ENCODE data around the gene TNIP2.
"Not testable (repeated sequence)": the region's sequence is repeated elsewhere in the genome, so short reads cannot be mapped to it uniquely, and the experiment has no call there.

TNIP2 gene

GRCh38 chr4:2781911-2782310, 25.8 kb upstream of the TNIP2 start:
- no peak for DNase-seq
- in situ Hi-C loops (cut with MboI; ENCODE audit: low pct_unique_long_range_greater_than_20kb, low sequenced_read_pairs) = no loop called here

- DNase-seq; in situ Hi-C loops (cut with MboI; ENCODE audit: low pct_unique_long_range_greater_than_20kb, low sequenced_read_pairs): not testable (repeated sequence)
These were observed 24.5 kb upstream of the TNIP2 start for GRCh38 chr4:2780643-2781042.

DNA sequence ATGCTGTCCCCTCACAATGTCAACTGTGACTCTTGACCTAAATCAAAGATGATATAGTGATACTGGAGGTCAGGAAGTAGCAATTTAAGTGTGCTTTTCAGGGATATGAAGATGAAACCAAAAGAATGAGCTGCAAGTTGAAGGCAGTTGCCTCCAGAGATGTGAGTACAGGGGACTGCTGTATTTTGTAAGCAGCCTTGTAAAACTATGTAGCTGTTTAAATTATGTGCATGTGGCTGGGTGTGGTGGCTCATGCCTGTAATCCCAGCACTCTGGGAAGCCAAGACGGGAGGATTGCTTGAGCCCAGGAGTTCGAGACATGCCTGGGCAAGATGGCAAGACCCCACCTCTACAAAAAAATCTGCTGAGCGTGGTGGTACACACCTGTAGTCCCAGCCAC, 15.1 kb upstream of the TNIP2 start:
- in situ Hi-C loops (cut with MboI; ENCODE audit: low pct_unique_long_range_greater_than_20kb, low sequenced_read_pairs) = no loop called here
- DNase-seq = no peak

- in situ Hi-C loops (cut with MboI; ENCODE audit: low pct_unique_long_range_greater_than_20kb, low sequenced_read_pairs) = no loop called here
- no peak for DNase-seq
These were observed 12.8 kb upstream of the TNIP2 start for GRCh38 chr4:2768921-2769336.

DNA sequence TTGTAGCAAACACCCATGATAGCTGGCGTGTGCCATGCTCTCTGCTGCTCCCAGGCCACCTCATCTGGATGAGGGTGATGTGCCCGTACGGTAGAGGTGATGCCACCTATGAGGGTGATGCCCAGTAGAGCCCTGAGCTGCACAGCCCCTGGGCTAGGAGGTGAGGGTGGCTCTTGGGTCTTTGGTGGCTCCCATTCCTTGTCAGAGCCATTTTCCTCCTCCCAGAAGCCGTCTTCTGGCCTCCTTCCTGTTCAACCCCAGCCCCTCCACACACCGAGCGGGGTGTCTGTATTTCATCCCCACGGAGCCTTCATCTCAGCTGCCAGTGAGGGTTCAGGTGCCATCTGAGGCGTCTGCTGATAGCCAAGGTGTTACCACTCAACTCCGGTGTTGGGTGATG, 12.0 kb upstream of the TNIP2 start:
- in situ Hi-C loops (cut with MboI; ENCODE audit: low pct_unique_long_range_greater_than_20kb, low sequenced_read_pairs) = no loop called here
- DNase-seq = no peak

DNA sequence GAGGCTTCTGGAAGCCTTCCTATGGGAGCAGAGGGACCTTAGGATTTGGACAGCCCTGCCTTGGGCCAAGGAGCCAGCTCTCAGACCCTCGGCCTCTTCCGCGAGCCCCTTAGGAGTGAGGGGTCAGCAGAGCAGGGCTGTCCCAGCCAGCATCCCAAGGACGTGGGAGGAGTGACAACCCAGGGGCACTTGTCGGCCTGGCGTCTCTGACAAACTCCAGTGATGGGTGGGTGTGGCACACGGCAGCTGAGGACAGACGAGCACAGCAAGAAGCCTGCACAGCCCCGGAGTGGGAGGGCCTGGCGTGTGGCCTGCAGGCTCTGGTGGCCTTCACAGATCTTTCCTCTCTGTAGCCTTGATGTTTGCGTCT, 11.6 kb upstream of the TNIP2 start:
- in situ Hi-C loops (cut with MboI; ENCODE audit: low pct_unique_long_range_greater_than_20kb, low sequenced_read_pairs) = no loop called here
- DNase-seq = no peak

GRCh38 chr4:2767046-2767704, 11.0 kb upstream of the TNIP2 start:
- in situ Hi-C loops (cut with MboI; ENCODE audit: low pct_unique_long_range_greater_than_20kb, low sequenced_read_pairs) = no loop called here
- DNase-seq = no peak

DNA sequence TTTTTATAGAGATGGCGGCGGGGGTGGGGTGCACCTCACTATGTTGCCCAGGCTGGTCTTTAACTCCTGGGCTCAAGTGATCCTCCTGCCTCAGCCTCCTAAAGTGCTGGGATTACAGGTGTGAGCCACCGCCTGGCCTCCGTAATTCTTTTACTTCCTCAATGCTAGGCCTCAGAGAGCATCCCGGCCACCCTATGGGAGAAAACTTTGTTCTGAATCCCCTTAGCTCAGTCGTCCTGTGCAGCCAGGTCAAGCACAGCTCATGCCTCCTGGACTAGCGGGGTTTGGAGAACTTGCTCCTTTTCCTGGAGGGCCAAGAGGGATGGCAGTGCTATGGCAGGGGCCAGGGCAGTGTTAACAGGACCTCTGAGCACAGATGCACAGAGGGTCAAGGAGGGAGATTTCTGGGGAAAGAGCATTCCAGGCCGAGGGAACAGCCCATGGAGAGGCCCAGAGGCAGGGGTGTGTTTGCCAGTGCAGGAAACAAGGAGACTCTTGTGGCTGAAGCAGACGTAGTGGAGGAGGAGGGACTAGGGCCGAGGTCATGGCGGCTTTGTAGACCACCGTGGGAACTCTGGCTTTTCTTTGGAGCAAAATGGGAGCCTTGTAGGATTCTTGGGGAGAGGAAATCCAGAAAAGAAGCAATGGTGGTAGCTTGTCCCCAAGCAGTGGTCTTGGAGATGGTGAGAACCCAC, 9.8 kb upstream of the TNIP2 start:
- no peak for DNase-seq
- in situ Hi-C loops (cut with MboI; ENCODE audit: low pct_unique_long_range_greater_than_20kb, low sequenced_read_pairs) = no loop called here

- in situ Hi-C loops (cut with MboI; ENCODE audit: low pct_unique_long_range_greater_than_20kb, low sequenced_read_pairs) = no loop called here
- DNase-seq = no peak
These were observed 7.4 kb upstream of the TNIP2 start for GRCh38 chr4:2763511-2763967.

DNA sequence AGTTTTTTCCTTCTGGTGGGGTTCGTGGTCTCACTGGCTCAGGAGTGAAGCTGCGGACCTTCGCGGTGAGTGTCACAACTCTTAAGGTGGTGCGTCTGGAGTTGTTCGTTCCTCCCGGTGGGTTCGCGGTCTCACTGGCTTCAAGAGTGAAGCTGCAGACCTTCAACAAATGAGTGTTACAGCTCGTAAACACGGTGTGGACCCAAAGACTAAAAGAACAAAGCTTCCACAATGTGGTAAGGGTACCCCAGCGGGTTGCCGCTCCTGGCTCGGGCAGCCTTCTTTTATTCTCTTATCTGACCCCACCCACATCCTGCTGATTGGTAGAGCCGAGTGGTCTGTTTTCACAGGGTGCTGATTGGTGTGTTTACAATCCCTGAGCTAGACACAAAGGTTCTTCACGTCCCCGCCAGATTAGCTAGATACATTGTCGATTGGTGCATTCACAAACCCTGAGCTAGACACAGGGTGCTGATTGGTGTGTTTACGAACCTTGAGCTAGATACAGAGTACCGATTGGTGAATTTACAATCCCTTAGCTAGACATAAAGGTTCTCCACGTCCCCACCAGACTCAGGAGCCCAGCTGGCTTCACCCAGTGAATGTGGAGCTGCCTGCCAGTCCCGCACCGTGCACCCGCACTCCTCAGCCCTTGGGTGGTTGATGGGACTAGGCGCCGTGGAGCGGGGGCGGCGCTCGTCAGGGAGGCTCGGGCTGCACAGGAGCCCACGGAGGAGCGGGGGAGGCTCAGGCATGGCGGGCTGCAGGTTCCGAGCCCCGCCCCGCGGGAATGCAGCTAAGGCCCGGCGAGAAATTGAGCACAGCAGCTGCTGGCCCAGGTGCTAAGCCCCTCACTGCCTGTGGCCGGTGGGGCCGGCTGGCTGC, 6.6 kb upstream of the TNIP2 start:
- DNase-seq; in situ Hi-C loops (cut with MboI; ENCODE audit: low pct_unique_long_range_greater_than_20kb, low sequenced_read_pairs): not testable (repeated sequence)

DNA sequence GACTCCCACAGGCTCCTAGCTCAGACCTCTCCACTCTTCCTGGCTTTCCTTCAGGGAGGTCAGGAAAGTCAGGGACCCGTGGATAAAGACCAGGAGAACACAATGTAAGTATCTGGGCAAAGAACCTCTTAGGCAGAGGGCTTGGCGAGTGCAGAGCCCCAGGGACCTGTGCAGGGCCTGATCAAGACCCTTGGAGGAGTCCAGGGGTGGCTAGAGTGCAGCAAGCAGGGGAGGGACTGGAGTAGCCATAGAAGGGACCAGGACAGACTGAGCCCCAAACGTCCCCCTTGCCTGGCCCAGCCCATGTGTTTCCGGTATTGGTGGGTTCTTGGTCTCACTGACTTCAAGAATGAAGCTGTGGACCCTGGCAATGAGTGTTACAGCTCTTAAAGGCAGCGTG, 5.9 kb upstream of the TNIP2 start:
- in situ Hi-C loops (cut with MboI; ENCODE audit: low pct_unique_long_range_greater_than_20kb, low sequenced_read_pairs) = no loop called here
- DNase-seq = no peak

DNA sequence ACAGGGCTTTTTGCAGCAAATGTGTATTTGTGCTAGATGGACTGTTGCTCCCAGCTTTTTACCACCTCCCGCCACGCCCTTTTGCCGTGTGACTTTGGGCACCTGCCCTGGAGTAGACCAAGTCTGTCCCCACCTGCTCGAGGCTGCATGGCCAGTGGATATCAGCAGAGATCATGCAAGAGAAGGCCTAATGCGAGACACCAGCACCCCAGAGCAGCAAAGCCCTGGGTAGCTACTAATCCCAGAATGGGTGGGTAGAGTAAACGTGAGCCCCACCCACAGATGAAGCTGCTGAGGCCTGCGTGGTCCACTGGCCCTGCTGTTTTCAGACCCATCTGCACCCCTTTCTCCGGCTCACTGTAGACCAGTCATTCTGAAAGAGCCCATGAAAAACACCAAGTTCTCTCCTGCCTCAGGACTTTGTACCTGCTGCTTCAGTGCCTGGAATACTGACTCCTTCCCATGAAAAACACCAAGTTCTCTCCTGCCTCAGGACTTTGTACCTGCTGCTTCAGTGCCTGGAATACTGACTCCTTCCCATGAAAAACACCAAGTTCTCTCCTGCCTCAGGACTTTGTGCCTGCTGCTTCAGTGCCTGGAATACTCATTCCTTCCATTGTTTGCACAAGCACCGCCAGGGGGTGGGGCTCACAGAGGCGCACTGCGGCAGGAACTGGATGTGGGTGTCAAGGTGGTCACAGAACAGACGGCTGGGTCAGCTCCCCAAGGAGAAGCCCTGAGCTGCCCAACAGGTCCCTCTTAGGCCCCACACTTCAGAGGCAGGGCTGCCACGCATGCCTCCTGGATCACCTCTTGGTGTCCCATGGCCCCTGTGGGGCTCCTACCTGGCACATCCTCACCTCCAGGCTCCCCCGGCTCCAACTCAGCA, 5.1 kb upstream of the TNIP2 start:
- in situ Hi-C loops (cut with MboI; ENCODE audit: low pct_unique_long_range_greater_than_20kb, low sequenced_read_pairs) = no loop called here
- DNase-seq = no peak

- DNase-seq = no peak
- in situ Hi-C loops (cut with MboI; ENCODE audit: low pct_unique_long_range_greater_than_20kb, low sequenced_read_pairs) = loop anchor here (10.0 kb wide), 1 partner anchor 177 kb away; no protein-coding TSS in a partner anchor
These were observed 1.3 kb upstream of the TNIP2 start for GRCh38 chr4:2757426-2757825.

- in situ Hi-C loops (cut with MboI; ENCODE audit: low pct_unique_long_range_greater_than_20kb, low sequenced_read_pairs) = loop anchor here (10.0 kb wide), 1 partner anchor 178 kb away; no protein-coding TSS in a partner anchor
- DNase-seq = peak; percentile 35
These were observed 685 bp upstream of the TNIP2 start for GRCh38 chr4:2756691-2757350.

- in situ Hi-C loops (cut with MboI; ENCODE audit: low pct_unique_long_range_greater_than_20kb, low sequenced_read_pairs) = loop anchor here (10.0 kb wide), 1 partner anchor 180 kb away; no protein-coding TSS in a partner anchor
These were observed 1.0 kb downstream of the TNIP2 start for GRCh38 chr4:2754848-2755819.

DNA sequence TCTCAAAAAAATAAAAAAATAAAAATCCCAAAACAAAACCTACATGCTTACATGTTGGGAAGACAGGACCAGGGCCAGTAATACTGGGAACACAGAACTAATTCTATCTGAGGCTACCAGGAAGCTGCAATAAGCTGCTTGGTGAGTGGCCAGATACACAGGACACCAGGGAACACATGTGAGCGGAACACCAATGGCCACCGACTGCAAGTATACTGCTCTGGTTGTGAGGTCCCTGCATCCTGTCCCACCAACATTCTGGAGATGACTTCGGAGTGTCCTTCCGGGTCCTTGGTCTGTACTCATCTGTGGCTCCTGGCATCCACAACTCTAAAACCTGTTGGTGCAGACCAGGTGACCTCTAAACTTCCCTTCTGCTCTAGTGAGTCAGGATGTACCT, 2.7 kb downstream of the TNIP2 start:
- no peak for DNase-seq
- in situ Hi-C loops (cut with MboI; ENCODE audit: low pct_unique_long_range_greater_than_20kb, low sequenced_read_pairs) = loop anchor here (10.0 kb wide), 1 partner anchor 181 kb away; no protein-coding TSS in a partner anchor

More at GRCh38 chr4:2754848-2755819, 1.0 kb downstream of the TNIP2 start:
- no peak for DNase-seq

All from KBM-7 (cell line).